ENCODE measurements around the gene ZNF579.

Gene ZNF579

GRCh38 chr19:55580628-55581144 lies at the start of gene ZNF579:
TSS of gene ZNF579 (minus strand) at chr19:55580848. CDS start at chr19:55579639, 1,209 bp downstream.
- DNase-seq, result peak; percentile 81 to 86

- DNase-seq, result no peak
Observed at GRCh38 chr19:55626350-55626749, 45.7 kb upstream of the ZNF579 start.

- no peak for DNase-seq
Observed at GRCh38 chr19:55625004-55625326, 44.3 kb upstream of the ZNF579 start.

GRCh38 chr19:55624109-55625003 lies 43.7 kb upstream of the ZNF579 start, which contains the start of gene ZNF784:
TSS of gene ZNF784 (minus strand) at chr19:55624566. CDS start at chr19:55624561, 5 bp downstream.
- peak; percentile 83 to 89 for DNase-seq

GRCh38 chr19:55623561-55623960 lies 42.9 kb upstream of the ZNF579 start:
- DNase-seq, result no peak

GRCh38 chr19:55623130-55623529 lies 42.5 kb upstream of the ZNF579 start:
- no peak for DNase-seq

GRCh38 chr19:55622242-55622969 lies 41.8 kb upstream of the ZNF579 start:
- no peak for DNase-seq

GRCh38 chr19:55621673-55622231 lies 41.1 kb upstream of the ZNF579 start:
- no peak for DNase-seq

GRCh38 chr19:55621205-55621672 lies 40.6 kb upstream of the ZNF579 start:
- no peak for DNase-seq

- DNase-seq, result peak; percentile 81 to 87
Observed at GRCh38 chr19:55620410-55621204, 40.0 kb upstream of the ZNF579 start.

GRCh38 chr19:55619286-55619685 lies 38.6 kb upstream of the ZNF579 start:
- DNase-seq, result no peak

- DNase-seq, result no peak
Observed at GRCh38 chr19:55618426-55618825, 37.8 kb upstream of the ZNF579 start.

- no peak for DNase-seq
Observed at GRCh38 chr19:55617426-55617825, 36.8 kb upstream of the ZNF579 start.

- DNase-seq, result no peak
Observed at GRCh38 chr19:55616395-55616875, 35.8 kb upstream of the ZNF579 start.

GRCh38 chr19:55615543-55616394 lies 35.1 kb upstream of the ZNF579 start:
- DNase-seq, result no peak

- no peak for DNase-seq
Observed at GRCh38 chr19:55614711-55615542, 34.3 kb upstream of the ZNF579 start.

GRCh38 chr19:55613930-55614710 lies 33.5 kb upstream of the ZNF579 start:
- DNase-seq, result no peak

GRCh38 chr19:55613396-55613795 lies 32.7 kb upstream of the ZNF579 start:
- DNase-seq, result no peak

- DNase-seq, result no peak
Observed at GRCh38 chr19:55611983-55612645, 31.5 kb upstream of the ZNF579 start.
